IPS-18a (cell line): Measurements from ENCODE around the gene RREB1.

ENCODE experiments used
- H3K27ac ChIP-seq: one replicate; pipeline ENCODE4 v1.5.1; 2013; ENCODE audit warnings: low read length
- H3K27me3 ChIP-seq: one replicate; pipeline ENCODE4 v1.6.1; 2013; ENCODE audit warnings: mild to moderate bottlenecking, low read length; ENCODE audit not compliant: control insufficient read depth, insufficient read depth
- H3K36me3 ChIP-seq: one replicate; pipeline ENCODE4 v1.6.1; 2013; ENCODE audit warnings: low read depth, low read length; ENCODE audit not compliant: control insufficient read depth
- H3K4me1 ChIP-seq: one replicate; pipeline ENCODE4 v1.6.1; 2013; ENCODE audit warnings: low read depth, low read length; ENCODE audit not compliant: control insufficient read depth
- H3K4me3 ChIP-seq: one replicate; pipeline ENCODE4 v1.5.1; 2013; ENCODE audit warnings: low read length
- H3K9ac ChIP-seq: one replicate; pipeline ENCODE4 v1.6.1; 2013; ENCODE audit warnings: mild to moderate bottlenecking, low read length, moderate library complexity
- H3K9me3 ChIP-seq: one replicate; pipeline ENCODE4 v1.6.1; 2013; ENCODE audit warnings: low read depth, low read length; ENCODE audit not compliant: control insufficient read depth

The RREB1 gene

DNA sequence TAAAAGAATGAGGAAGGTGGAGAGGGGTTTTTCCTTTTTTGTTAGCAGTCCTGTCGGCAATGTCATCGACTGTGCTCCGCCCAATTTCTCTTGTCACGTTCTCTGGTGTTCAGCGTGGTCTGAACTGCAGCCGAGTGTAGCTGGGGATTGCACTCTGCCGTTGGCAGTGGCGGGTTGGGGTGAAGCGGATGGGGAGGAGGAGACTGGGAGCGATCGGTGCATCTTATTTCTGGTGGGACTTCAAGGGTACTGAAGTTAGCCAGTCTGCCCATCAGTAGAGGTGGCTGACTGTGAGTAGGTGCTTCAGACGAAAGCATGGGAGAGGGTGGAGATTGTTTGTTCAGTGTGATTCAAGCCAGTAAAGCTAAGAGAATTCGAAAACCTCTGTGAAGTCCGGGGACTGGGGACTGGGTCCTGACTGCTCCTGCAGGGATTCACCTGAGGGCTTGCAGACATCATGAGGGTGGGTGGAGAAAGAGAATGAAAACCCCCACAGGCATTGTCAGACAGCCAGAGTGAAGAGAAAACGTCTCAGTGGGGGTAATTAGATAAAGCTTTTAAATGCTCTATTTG is 5.1 kb downstream of the RREB1 start:
- Histone ChIP-seq H3K4me1 (peaks cover 35% of the 10 kb centered on the region), H3K9ac (no peak overlapping the region), H3K27me3 (peaks cover 43% of the 10 kb centered on the region)

DNA sequence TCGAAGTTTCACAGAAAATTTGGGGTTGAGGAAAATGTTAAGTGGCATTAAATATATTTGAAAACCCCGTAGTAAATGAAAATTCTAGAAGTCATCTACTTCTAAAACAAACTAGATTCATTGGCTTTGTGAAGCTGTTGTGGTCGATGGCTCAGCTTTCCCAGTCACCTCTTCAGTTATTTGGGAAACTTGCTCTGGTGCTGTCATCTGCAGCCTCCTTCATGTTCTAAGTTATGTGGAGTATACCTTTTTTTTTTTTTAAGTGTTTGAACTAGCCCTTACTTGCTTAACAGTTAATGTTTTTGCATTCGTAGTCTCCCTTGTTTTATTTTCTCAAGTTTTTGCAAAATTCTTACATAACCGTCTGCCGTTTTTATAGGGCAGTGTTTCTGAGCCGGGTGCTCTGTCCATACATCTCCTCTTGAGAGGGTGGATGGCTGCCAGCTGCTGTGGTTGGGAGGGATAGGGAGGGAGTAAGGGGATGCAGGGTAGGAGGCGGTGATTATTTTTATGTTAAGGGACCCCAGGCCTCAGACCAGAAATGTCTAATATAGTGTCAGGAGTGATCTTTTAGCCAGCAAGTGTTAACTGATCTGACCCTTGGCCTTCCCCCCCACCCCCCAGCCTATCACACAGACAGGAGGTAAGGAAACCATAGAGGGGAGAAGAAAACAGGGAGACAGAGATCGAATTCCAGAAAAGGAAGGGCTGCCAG is 7.1 kb downstream of the RREB1 start:
- Histone ChIP-seq H3K4me1 (peaks cover 38% of the 10 kb centered on the region), H3K36me3 (no peaks in the 10 kb centered on the region), H3K9me3 (no peaks in the 10 kb centered on the region), H3K9ac (no peak overlapping the region), H3K4me3 (no peak overlapping the region), H3K27ac (no peak overlapping the region), H3K27me3 (peaks cover 35% of the 10 kb centered on the region)

More for the DNA sequence above, 5.1 kb downstream of the RREB1 start:
- H3K27ac ChIP-seq = no peak overlapping the region
- H3K36me3 ChIP-seq = no peaks in the 10 kb centered on the region
- peak overlapping the region; percentile 34 for H3K4me3 ChIP-seq
- no peaks in the 10 kb centered on the region for H3K9me3 ChIP-seq

DNA sequence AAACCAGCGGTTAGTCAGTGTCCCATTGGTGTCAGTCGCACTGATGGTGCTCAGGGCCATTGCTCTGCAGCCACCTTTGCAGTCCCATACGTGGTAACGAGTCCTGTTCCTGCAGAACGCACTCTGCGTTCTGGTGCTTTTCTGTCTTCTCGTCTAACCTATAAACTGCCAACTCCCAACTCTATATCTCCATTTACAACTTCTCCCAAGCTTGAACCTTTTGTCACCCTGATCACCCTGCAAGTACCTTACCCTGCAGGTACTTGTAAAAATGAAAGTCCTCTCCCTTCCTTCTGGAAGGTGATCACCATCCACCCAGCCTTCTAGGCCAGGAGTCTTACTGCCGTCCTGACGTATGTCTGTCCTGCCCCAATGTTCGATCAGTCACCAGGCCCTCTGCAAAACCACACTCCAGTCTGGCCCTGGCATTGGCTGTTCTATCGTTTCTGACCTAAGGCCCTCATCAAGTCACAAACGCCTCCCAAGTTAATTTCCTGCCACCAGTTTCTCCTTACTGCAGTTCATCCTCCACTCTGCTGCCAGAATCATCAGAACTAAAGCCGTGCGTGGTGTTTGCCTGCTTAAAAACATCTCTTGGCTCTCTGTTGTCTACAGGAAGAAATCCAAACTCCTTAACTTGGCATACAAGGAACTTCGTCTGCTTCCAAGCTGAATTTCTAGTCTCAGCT is 7.9 kb downstream of the RREB1 start:
- Histone ChIP-seq H3K27ac (no peak overlapping the region), H3K27me3 (peaks cover 27% of the 10 kb centered on the region), H3K9ac (no peak overlapping the region), H3K4me3 (no peak overlapping the region), H3K9me3 (no peaks in the 10 kb centered on the region), H3K36me3 (no peaks in the 10 kb centered on the region), H3K4me1 (peaks cover 30% of the 10 kb centered on the region)

- Histone ChIP-seq H3K36me3 (no peaks in the 10 kb centered on the region), H3K4me3 (no peak overlapping the region), H3K4me1 (peaks cover 11% of the 10 kb centered on the region), H3K9ac (no peak overlapping the region), H3K9me3 (no peaks in the 10 kb centered on the region), H3K27me3 (no peaks in the 10 kb centered on the region), H3K27ac (no peak overlapping the region)
These were observed 11.6 kb downstream of the RREB1 start for GRCh38 chr6:7119272-7119801.

- H3K27me3 ChIP-seq = no peaks in the 10 kb centered on the region
- H3K9me3 ChIP-seq = no peaks in the 10 kb centered on the region
- no peaks in the 10 kb centered on the region for H3K36me3 ChIP-seq
- H3K4me3 ChIP-seq = no peak overlapping the region
- H3K9ac ChIP-seq = no peak overlapping the region
- peaks cover 17% of the 10 kb centered on the region for H3K4me1 ChIP-seq
- H3K27ac ChIP-seq = no peak overlapping the region
These were observed 14.0 kb downstream of the RREB1 start for GRCh38 chr6:7121700-7122241.

- Histone ChIP-seq H3K36me3 (no peaks in the 10 kb centered on the region), H3K27ac (no peak overlapping the region)
These were observed 14.9 kb downstream of the RREB1 start for GRCh38 chr6:7122684-7123083.

DNA sequence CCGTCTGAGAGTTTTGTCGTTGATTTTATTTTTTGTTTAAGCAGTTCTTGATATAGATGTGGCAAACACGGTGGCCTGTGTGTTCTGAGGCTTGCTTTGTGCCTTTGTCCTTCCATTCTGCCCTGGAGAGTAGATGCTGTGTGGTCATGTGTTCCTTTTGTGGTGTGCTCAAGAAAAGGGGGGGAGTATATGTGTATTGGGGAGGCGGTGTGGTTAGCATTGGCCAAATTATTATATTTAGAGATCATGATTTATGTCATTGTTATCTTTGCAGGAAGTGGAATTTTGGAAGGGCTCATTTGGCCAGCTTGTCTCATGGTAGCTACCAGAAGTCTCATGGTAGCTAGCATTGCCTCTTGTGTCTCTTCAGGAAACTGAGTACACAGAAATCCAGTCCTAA is 16.4 kb downstream of the RREB1 start:
- peaks cover 17% of the 10 kb centered on the region for H3K4me1 ChIP-seq
- H3K27me3 ChIP-seq = no peaks in the 10 kb centered on the region
- H3K4me3 ChIP-seq = no peak overlapping the region
- no peaks in the 10 kb centered on the region for H3K9me3 ChIP-seq
- no peaks in the 10 kb centered on the region for H3K36me3 ChIP-seq
- no peak overlapping the region for H3K9ac ChIP-seq
- H3K27ac ChIP-seq = no peak overlapping the region

More at GRCh38 chr6:7122684-7123083, 14.9 kb downstream of the RREB1 start:
- Histone ChIP-seq H3K4me1 (peaks cover 17% of the 10 kb centered on the region), H3K27me3 (no peaks in the 10 kb centered on the region), H3K9ac (no peak overlapping the region), H3K9me3 (no peaks in the 10 kb centered on the region), H3K4me3 (no peak overlapping the region)

DNA sequence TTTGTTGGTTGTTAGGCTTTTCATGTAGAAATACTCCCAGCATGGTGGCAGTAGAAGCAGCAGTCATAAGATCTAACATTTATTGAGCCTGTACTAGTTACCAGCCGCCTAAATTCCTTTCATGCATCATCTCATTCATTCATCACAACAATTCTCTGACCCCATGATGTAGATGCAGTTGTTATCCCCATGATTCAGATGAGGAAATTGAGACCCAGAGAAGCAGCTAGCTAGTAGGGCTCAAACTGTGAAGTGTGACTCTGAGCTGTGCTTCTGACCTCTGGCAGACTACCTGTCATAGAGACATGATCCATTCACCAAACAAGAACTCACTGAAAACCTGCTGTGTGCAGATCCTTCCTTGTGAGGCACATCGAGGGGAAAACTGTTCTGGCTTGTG is 16.9 kb downstream of the RREB1 start:
- Histone ChIP-seq H3K9ac (no peak overlapping the region), H3K9me3 (no peaks in the 10 kb centered on the region), H3K36me3 (no peaks in the 10 kb centered on the region), H3K4me1 (peaks cover 12% of the 10 kb centered on the region), H3K27me3 (no peaks in the 10 kb centered on the region), H3K27ac (no peak overlapping the region), H3K4me3 (no peak overlapping the region)

DNA sequence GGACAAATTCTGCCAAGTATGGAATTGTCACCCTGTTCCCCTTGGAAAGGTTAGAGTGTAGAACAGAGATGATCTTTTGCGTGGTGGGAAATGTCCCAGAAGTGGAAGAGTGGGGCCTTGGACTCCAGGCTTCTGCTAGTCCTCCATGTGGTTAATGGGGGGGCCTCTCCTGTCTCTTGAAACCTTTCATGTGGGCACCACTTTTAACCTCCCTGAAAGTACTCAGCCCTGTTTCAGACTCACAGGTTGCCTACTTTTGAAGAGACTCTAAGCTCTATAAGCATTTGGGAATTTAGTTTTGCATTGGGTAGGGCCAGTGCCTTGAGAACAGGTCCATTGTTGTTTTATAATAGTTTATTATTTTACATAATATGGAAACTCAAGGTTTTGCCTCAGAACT is 17.5 kb downstream of the RREB1 start:
- H3K36me3 ChIP-seq = no peaks in the 10 kb centered on the region
- H3K9me3 ChIP-seq = no peaks in the 10 kb centered on the region
- H3K4me1 ChIP-seq = peaks cover 11% of the 10 kb centered on the region
- H3K9ac ChIP-seq = no peak overlapping the region
- H3K27me3 ChIP-seq = no peaks in the 10 kb centered on the region
- no peak overlapping the region for H3K4me3 ChIP-seq
- H3K27ac ChIP-seq = no peak overlapping the region

GRCh38 chr6:7126754-7127153 is 19.0 kb downstream of the RREB1 start:
- no peaks in the 10 kb centered on the region for H3K9me3 ChIP-seq
- no peak overlapping the region for H3K27ac ChIP-seq
- H3K36me3 ChIP-seq = no peaks in the 10 kb centered on the region
- H3K4me3 ChIP-seq = no peak overlapping the region
- peaks cover 11% of the 10 kb centered on the region for H3K4me1 ChIP-seq
- H3K27me3 ChIP-seq = no peaks in the 10 kb centered on the region
- H3K9ac ChIP-seq = no peak overlapping the region

GRCh38 chr6:7127680-7128079 is 19.9 kb downstream of the RREB1 start:
- Histone ChIP-seq H3K27ac (no peak overlapping the region), H3K36me3 (no peaks in the 10 kb centered on the region), H3K9ac (no peak overlapping the region), H3K9me3 (no peaks in the 10 kb centered on the region), H3K27me3 (no peaks in the 10 kb centered on the region), H3K4me3 (no peak overlapping the region), H3K4me1 (peaks cover 11% of the 10 kb centered on the region)
